HepG2 (cell line): ENCODE measurements around the gene TRIM7.

Source experiments
- CBFB ChIP-seq: sonication (generic); formaldehyde crosslinking; IDR thresholded peaks from 2 replicates; pipeline ENCODE4 v1.4.0; 2020; ENCODE audit warnings: missing genetic modification reagents
- KDM5B ChIP-seq: sonication (generic); formaldehyde crosslinking; IDR thresholded peaks from 2 replicates; pipeline ENCODE4 v1.4.0; 2020; ENCODE audit warnings: missing genetic modification reagents, mild to moderate bottlenecking, borderline replicate concordance
- MIER2 ChIP-seq: IDR thresholded peaks from 2 replicates; pipeline ENCODE4 v1.6.1; 2016; ENCODE audit warnings: missing biosample characterization, missing genetic modification reagents
- POLR2AphosphoS2 ChIP-seq: IDR thresholded peaks from 2 replicates; pipeline ENCODE4 v1.6.1; 2011; ENCODE audit warnings: low read depth, low read length, improper control_type of control experiment
- SETDB1 ChIP-seq: sonication (generic); formaldehyde crosslinking; IDR thresholded peaks from 2 replicates; pipeline ENCODE4 v1.5.1; 2020; ENCODE audit warnings: missing genetic modification reagents, mild to moderate bottlenecking, borderline replicate concordance
- ZNF558 ChIP-seq: sonication (generic); formaldehyde crosslinking; IDR thresholded peaks from 2 replicates; pipeline ENCODE4 v1.9.0; 2022; ENCODE audit warnings: mild to moderate bottlenecking, missing genetic modification reagents, borderline replicate concordance

GRCh38 chr5:181203777-181204112 is 1.3 kb downstream of the TRIM7 start:
- TF ChIP-seq SETDB1 (CRISPR knock-in tag) (no peak), CBFB (no peak), POLR2AphosphoS2 (no peak), ZNF558 (CRISPR knock-in tag) (no peak), KDM5B (CRISPR knock-in tag) (no peak), MIER2 (no peak)
